Neutrophil (primary cell): ENCODE measurements around the gene CDH13.

ENCODE experiments used
- H3K27ac ChIP-seq: fragments of 200-600 bp; sonication (generic); 2 replicates; pipeline ENCODE4 v1.5.1; 2016; ENCODE audit warnings: mild to moderate bottlenecking, moderate library complexity
- H3K27me3 ChIP-seq: fragments of 200-600 bp; sonication (generic); 2 replicates; pipeline ENCODE4 v1.6.0; 2016; ENCODE audit warnings: mild to moderate bottlenecking
- H3K36me3 ChIP-seq: fragments of 200-600 bp; sonication (generic); 2 replicates; pipeline ENCODE4 v1.5.1; 2017
- H3K4me1 ChIP-seq, 2 experiments: fragments of 200-600 bp in 1 of 2; sonication (generic) in 1 of 2; 1 replicate in 1 of 2; 2 replicates in 1 of 2; pipeline versions ENCODE4 v1.5.1 to v1.6.1; 2013 to 2016; ENCODE audit warnings: low read depth in 1 of 2, low read length in 1 of 2, mild to moderate bottlenecking in 1 of 2, moderate library complexity in 1 of 2; ENCODE audit not compliant: control insufficient read depth in 1 of 2, insufficient read depth in 1 of 2
- H3K4me3 ChIP-seq, 2 experiments: fragments of 200-600 bp in 1 of 2; sonication (generic) in 1 of 2; 1 replicate in 1 of 2; 2 replicates in 1 of 2; pipeline ENCODE4 v1.5.1; 2013 to 2016; ENCODE audit warnings: low read depth in 1 of 2, low read length in 1 of 2, mild to moderate bottlenecking in 1 of 2, moderate library complexity in 1 of 2
- H3K9me3 ChIP-seq: fragments of 200-600 bp; sonication (generic); 2 replicates; pipeline ENCODE4 v1.5.1; 2016
- CTCF ChIP-seq: fragments of 200-600 bp; sonication (generic); IDR thresholded peaks from 2 replicates; pipeline ENCODE4 v1.5.1; 2016; ENCODE audit warnings: antibody characterized with exemption

Gene CDH13

GRCh38 chr16:83437036-83437435, 810.3 kb downstream of the CDH13 start:
- Histone ChIP-seq H3K36me3 (no peaks in the 10 kb centered on the region), H3K9me3 (no peaks in the 10 kb centered on the region)

GRCh38 chr16:83438326-83438725, 811.6 kb downstream of the CDH13 start:
- Histone ChIP-seq H3K27me3 (no peaks in the 10 kb centered on the region), H3K4me1 (no peaks in the 10 kb centered on the region), H3K9me3 (no peaks in the 10 kb centered on the region), H3K4me3 (no peak overlapping the region), H3K36me3 (no peaks in the 10 kb centered on the region), H3K27ac (no peak overlapping the region)
- no peak for TF ChIP-seq CTCF

More at GRCh38 chr16:83437036-83437435, 810.3 kb downstream of the CDH13 start:
- Histone ChIP-seq H3K27ac (no peak overlapping the region), H3K27me3 (no peaks in the 10 kb centered on the region), H3K4me3 (no peak overlapping the region), H3K4me1 (no peaks in the 10 kb centered on the region)
- TF ChIP-seq CTCF: no peak

GRCh38 chr16:83439412-83439811, 812.6 kb downstream of the CDH13 start:
- Histone ChIP-seq H3K27ac (no peak overlapping the region), H3K27me3 (no peaks in the 10 kb centered on the region), H3K4me3 (no peak overlapping the region), H3K4me1 (no peaks in the 10 kb centered on the region), H3K9me3 (no peaks in the 10 kb centered on the region), H3K36me3 (no peaks in the 10 kb centered on the region)
- no peak for TF ChIP-seq CTCF

DNA sequence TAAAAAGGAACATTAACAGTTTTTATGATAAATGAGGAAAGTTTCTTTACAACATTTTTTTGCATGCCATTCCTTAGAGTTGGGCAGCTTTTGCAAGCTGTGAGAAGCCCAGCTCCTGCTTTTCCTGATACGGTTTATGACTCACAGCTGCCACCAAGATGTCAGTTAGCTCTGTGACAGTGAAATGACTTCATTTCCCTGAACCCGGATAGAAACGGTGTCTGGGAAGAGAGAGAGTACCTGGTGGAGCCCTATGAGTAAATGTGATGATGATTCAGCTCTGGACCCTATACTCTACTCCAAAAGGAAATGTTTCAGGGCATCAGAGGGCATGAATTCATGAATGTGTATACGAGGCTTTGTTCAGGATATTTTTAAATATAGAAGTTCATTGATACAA, 814.7 kb downstream of the CDH13 start:
- no peaks in the 10 kb centered on the region for H3K36me3 ChIP-seq
- no peaks in the 10 kb centered on the region for H3K9me3 ChIP-seq
- no peaks in the 10 kb centered on the region for H3K27me3 ChIP-seq
- no peak for TF ChIP-seq CTCF
- H3K27ac ChIP-seq: no peak overlapping the region
- H3K4me1 ChIP-seq: no peaks in the 10 kb centered on the region
- no peak overlapping the region for H3K4me3 ChIP-seq

DNA sequence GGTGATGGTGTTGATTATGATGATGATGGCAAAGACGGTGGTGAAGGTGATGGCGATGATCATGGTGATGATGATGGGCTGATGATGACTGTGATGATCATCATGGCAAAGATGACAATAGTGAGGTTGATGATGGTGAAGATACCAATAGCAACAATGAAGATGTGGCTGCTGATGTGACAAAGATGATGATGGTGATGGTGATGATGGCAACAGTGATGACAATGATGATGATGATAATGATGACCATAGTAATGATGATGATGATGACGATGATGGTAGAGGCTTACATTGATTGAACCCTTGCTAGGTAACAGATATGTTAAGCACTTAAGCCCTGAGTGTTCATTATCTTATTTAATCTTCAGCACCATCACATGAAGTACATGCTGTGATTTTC, 817.2 kb downstream of the CDH13 start:
- Histone ChIP-seq H3K4me1 (no peaks in the 10 kb centered on the region), H3K36me3 (no peaks in the 10 kb centered on the region), H3K9me3 (no peaks in the 10 kb centered on the region), H3K27me3 (no peaks in the 10 kb centered on the region), H3K4me3 (no peak overlapping the region), H3K27ac (no peak overlapping the region)
- TF ChIP-seq CTCF: no peak

- TF ChIP-seq CTCF: no peak
- H3K27me3 ChIP-seq: no peaks in the 10 kb centered on the region
- H3K9me3 ChIP-seq: no peaks in the 10 kb centered on the region
- no peak overlapping the region for H3K4me3 ChIP-seq
- H3K36me3 ChIP-seq: no peaks in the 10 kb centered on the region
- no peak overlapping the region for H3K27ac ChIP-seq
- H3K4me1 ChIP-seq: no peaks in the 10 kb centered on the region
These were observed 820.8 kb downstream of the CDH13 start for GRCh38 chr16:83447560-83447959.
